ENCODE measurements around the gene B9D2.

B9D2 gene

DNA sequence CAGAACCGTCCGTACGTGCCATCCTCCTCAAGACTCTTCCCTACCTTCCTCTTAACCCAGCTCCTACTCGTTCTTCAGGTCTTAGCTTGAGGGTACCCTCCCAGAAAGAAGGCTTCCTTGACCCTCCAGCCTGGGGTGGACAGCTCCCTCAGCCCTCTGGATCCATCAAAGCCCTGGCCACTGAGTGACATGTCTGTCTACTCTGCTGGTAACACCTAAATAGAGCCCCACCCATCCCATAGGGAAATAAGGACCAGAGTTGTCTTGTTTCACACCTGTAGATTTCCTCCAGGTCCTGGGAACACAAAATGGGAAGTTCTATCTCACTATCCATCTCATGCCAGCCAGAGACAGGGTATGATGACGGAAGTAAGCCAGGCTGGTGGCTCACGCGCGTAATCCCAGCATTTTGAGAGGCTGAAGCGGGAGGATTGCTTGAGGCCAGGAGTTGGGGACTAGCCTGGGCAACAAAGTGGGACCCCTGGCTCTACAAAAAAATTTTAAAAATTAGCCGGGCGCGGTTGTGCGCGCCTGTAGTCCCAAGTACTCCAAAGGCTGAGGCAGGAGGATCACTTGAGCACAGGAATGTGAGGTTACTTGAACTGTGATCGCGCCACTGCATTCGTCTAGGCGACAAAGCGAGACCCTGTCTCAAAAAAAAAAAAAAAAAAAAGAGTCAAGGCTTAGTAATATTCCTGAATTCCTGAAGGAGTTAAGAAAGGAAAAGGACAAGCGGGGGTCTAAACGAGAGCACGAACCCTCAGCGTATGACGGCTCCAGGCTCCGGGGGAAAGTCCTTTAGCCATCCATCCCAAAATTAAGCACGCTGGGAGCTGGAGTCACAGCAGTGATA lies 54.5 kb downstream of the B9D2 start:
- peak; percentile 20 for DNase-seq (ENCODE audit: low read depth)

GRCh38 chr19:41308450-41309179 lies 55.3 kb downstream of the B9D2 start:
- peak; percentile 91 for DNase-seq (ENCODE audit: low read depth)

DNA sequence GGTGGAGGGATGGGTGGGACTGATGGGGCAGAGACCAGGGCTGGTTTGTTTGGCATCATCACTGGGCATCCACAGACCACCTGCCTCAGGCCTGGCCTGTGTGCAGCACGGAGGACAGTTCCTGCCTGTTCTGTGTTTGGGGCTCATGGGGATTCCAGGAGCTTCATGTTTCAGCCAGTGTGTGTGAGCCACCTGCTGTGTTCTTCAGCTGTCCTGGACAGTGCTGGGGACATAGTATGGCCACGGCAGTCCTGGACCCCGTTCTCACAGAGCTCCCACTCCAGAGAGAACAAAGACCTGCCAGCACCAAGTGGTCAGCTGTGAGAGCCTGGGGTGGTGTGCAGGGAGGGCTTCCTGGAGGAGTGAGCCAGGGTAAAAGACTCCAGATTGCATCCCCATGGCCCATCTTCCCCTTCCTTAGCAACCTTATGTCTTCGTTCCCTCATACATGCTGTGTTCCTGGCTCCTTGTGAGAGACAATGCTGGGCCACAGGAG lies 55.9 kb downstream of the B9D2 start:
- DNase-seq (ENCODE audit: low read depth), result no peak

GRCh38 chr19:41307090-41307875 lies 56.7 kb downstream of the B9D2 start:
- DNase-seq (ENCODE audit: low read depth), result no peak

- DNase-seq (ENCODE audit: low read depth), result no peak
Observed at GRCh38 chr19:41305927-41306793, 57.8 kb downstream of the B9D2 start.

- no peak for DNase-seq (ENCODE audit: low read depth)
Observed at GRCh38 chr19:41304706-41305483, 59.1 kb downstream of the B9D2 start.

All from EH (cell line).